Measurements from ENCODE around the gene WDR37.

The WDR37 gene

GRCh38 chr10:1101946-1102345 lies 45.8 kb downstream of the WDR37 start:
- DNase-seq (ENCODE audit: insufficient read length, low spot score) (no peak), FAIRE-seq (no peak)
- no peak for TF ChIP-seq CTCF (IDR thresholded peaks at IDR 0.05; ENCODE audit: insufficient read depth, missing control alignments)

GRCh38 chr10:1102416-1102815 lies 46.2 kb downstream of the WDR37 start:
- DNase-seq (ENCODE audit: insufficient read length, low spot score) = no peak
- no peak for TF ChIP-seq CTCF (IDR thresholded peaks at IDR 0.05; ENCODE audit: insufficient read depth, missing control alignments)
- FAIRE-seq = no peak

GRCh38 chr10:1102831-1103230 lies 46.6 kb downstream of the WDR37 start:
- no peak for DNase-seq (ENCODE audit: insufficient read length, low spot score)
- TF ChIP-seq CTCF (IDR thresholded peaks at IDR 0.05; ENCODE audit: insufficient read depth, missing control alignments) = no peak
- no peak for FAIRE-seq

GRCh38 chr10:1103551-1103950 lies 47.4 kb downstream of the WDR37 start:
- TF ChIP-seq CTCF (IDR thresholded peaks at IDR 0.05; ENCODE audit: insufficient read depth, missing control alignments) = no peak
- FAIRE-seq = no peak
- no peak for DNase-seq (ENCODE audit: insufficient read length, low spot score)

GRCh38 chr10:1104971-1105370 lies 48.8 kb downstream of the WDR37 start:
- TF ChIP-seq CTCF (IDR thresholded peaks at IDR 0.05; ENCODE audit: insufficient read depth, missing control alignments) = no peak
- FAIRE-seq = no peak

GRCh38 chr10:1107004-1107403 lies 50.8 kb downstream of the WDR37 start:
- FAIRE-seq (no peak), DNase-seq (ENCODE audit: insufficient read length, low spot score) (no peak)
- no peak for TF ChIP-seq CTCF (IDR thresholded peaks at IDR 0.05; ENCODE audit: insufficient read depth, missing control alignments)

More at GRCh38 chr10:1104971-1105370, 48.8 kb downstream of the WDR37 start:
- no peak for DNase-seq (ENCODE audit: insufficient read length, low spot score)

GRCh38 chr10:1107679-1108078 lies 51.5 kb downstream of the WDR37 start:
- no peak for TF ChIP-seq CTCF (IDR thresholded peaks at IDR 0.05; ENCODE audit: insufficient read depth, missing control alignments)
- FAIRE-seq (no peak), DNase-seq (ENCODE audit: insufficient read length, low spot score) (no peak)

Measured in D721Med (cell line).